ENCODE results near the gene TLDC2. TPM values are rescaled to one million over a fixed set of nuclear protein-coding genes. Genes with fewer than 3 reads are reported as not detected.

The TLDC2 gene
- total and polyA plus RNA-seq, 4 donors: 0.05 to 0.33 (median 0.08) TPM; not detected in 1

- no peak for TF ChIP-seq CTCF (IDR thresholded peaks at IDR 0.05; ENCODE audit: low read depth, low read length, missing input control)
- no peak for TF ChIP-seq RXRA (IDR thresholded peaks at IDR 0.05)
Observed at GRCh38 chr20:36859282-36859555, 16.7 kb upstream of the TLDC2 start (continued).

GRCh38 chr20:36859700-36860330 lies 16.1 kb upstream of the TLDC2 start:
- Histone ChIP-seq H3K36me3 (ENCODE audit: control insufficient read depth in 4 of 4, insufficient read depth in 3 of 4, low read depth in 1 of 4, low read length in 3 of 4) (no peaks in the 10 kb centered on the region), H3K9ac (ENCODE audit: low read depth in 1 of 2, low read length in 2 of 2) (no peak overlapping the region), H3K4me3 (ENCODE audit: low read depth in 1 of 3, low read length in 3 of 3) (no peak overlapping the region), H3K27me3 (ENCODE audit: control insufficient read depth in 4 of 4, insufficient read depth in 4 of 4, low read length in 3 of 4) (no peaks in the 10 kb centered on the region), H3K27ac (ENCODE audit: low read depth in 1 of 2, low read length in 2 of 2) (no peak overlapping the region), H3K9me3 (ENCODE audit: control insufficient read depth in 4 of 4, low read length in 3 of 4) (no peaks in the 10 kb centered on the region), H3K4me1 (ENCODE audit: control insufficient read depth in 4 of 4, insufficient read depth in 4 of 4, low read length in 3 of 4) (peaks cover 3 to 20% (median 5%) of the 10 kb centered on the region in 4 donors)
- WGBS: 78% methylated on average over 6 of the region's 6 CpGs
- TF ChIP-seq CTCF (IDR thresholded peaks at IDR 0.05; ENCODE audit: low read depth, low read length, missing input control): no peak
- no peak for TF ChIP-seq HNF4G (IDR thresholded peaks at IDR 0.05)
- no peak for TF ChIP-seq FOXA2 (IDR thresholded peaks at IDR 0.05)
- TF ChIP-seq TAF1 (conservative IDR thresholded peaks at IDR 0.05): no peak
- no peak for TF ChIP-seq SP1 (IDR thresholded peaks at IDR 0.05)
- no peak for TF ChIP-seq GABPA (IDR thresholded peaks at IDR 0.05 in 1 of 2, conservative IDR thresholded peaks at IDR 0.05 in 1 of 2)
- no peak for TF ChIP-seq EGR1 (IDR thresholded peaks at IDR 0.05; ENCODE audit: low read depth in 2 of 2)
- TF ChIP-seq RXRA (IDR thresholded peaks at IDR 0.05): no peak
- no peak for TF ChIP-seq NR2F2 (IDR thresholded peaks at IDR 0.05)
- TF ChIP-seq REST (IDR thresholded peaks at IDR 0.05): no peak
- no peak for TF ChIP-seq HNF4A (conservative IDR thresholded peaks at IDR 0.05)
- DNase-seq (ENCODE audit: low spot score): no peak

GRCh38 chr20:36860339-36860738 lies 15.6 kb upstream of the TLDC2 start:
- Histone ChIP-seq H3K4me1 (ENCODE audit: control insufficient read depth in 4 of 4, insufficient read depth in 4 of 4, low read length in 3 of 4) (peaks cover 3 to 20% (median 5%) of the 10 kb centered on the region in 4 donors), H3K36me3 (ENCODE audit: control insufficient read depth in 4 of 4, insufficient read depth in 3 of 4, low read depth in 1 of 4, low read length in 3 of 4) (no peaks in the 10 kb centered on the region), H3K9ac (ENCODE audit: low read depth in 1 of 2, low read length in 2 of 2) (no peak overlapping the region), H3K4me3 (ENCODE audit: low read depth in 1 of 3, low read length in 3 of 3) (no peak overlapping the region), H3K27ac (ENCODE audit: low read depth in 1 of 2, low read length in 2 of 2) (no peak overlapping the region), H3K9me3 (ENCODE audit: control insufficient read depth in 4 of 4, low read length in 3 of 4) (no peaks in the 10 kb centered on the region), H3K27me3 (ENCODE audit: control insufficient read depth in 4 of 4, insufficient read depth in 4 of 4, low read length in 3 of 4) (no peaks in the 10 kb centered on the region)
- 81% methylated on average over 5 of the region's 5 CpGs for WGBS
- no peak for DNase-seq (ENCODE audit: low spot score)
- TF ChIP-seq SP1 (IDR thresholded peaks at IDR 0.05): no peak
- no peak for TF ChIP-seq HNF4G (IDR thresholded peaks at IDR 0.05)
- TF ChIP-seq HNF4A (conservative IDR thresholded peaks at IDR 0.05): no peak
- no peak for TF ChIP-seq YY1 (IDR thresholded peaks at IDR 0.05)
- no peak for TF ChIP-seq MAX (IDR thresholded peaks at IDR 0.05)
- no peak for TF ChIP-seq CTCF (IDR thresholded peaks at IDR 0.05; ENCODE audit: low read depth, low read length, missing input control)
- TF ChIP-seq RXRA (IDR thresholded peaks at IDR 0.05): no peak
- no peak for TF ChIP-seq GABPA (IDR thresholded peaks at IDR 0.05 in 1 of 2, conservative IDR thresholded peaks at IDR 0.05 in 1 of 2)
- no peak for TF ChIP-seq JUND (IDR thresholded peaks at IDR 0.05)
- TF ChIP-seq RAD21 (IDR thresholded peaks at IDR 0.05): no peak
- no peak for TF ChIP-seq ZBTB33 (IDR thresholded peaks at IDR 0.05)
- no peak for TF ChIP-seq ATF3 (IDR thresholded peaks at IDR 0.05)
- TF ChIP-seq FOXA1 (IDR thresholded peaks at IDR 0.05): no peak
